Measurements from ENCODE around the gene ABCB4.

DNA sequence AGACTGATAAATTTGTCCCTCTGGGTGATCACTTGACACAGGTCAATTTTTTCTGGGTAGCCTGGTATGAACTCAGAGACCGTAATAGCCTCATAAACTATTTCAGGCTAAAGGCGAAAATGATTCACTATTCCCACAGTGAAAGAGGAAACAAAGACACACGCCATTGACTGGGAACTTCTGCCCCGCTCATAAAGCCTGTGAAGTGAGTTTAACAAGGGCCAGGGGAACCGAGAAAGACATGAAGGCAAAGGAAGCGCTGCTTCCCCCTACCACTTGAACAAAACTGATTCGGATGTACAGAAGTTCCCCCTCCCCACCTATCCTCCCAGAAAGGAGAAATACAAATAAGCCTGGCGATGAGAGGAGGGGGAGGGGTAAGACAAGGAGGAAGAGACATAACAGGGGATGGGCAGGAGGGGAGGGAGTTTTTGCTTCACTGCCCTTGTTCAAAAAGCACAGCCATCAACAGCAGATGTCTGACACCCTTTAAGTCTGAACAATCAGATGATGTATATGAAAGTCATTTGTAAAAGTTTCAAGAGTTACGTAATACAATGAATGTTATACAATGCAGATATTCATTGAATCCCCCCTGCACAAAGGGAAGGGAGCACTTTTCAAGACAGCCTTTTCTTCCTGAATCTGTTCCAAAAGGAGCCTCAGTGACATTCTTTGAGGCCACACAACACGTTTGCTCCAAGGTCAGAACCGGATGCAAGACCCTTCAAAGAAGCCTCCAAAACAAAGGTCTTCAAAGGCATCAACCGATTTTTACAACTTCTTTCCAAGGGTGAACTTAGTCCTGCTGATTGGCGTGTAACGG, 734 bp downstream of the ABCB4 start:
- TF ChIP-seq, protein P1, sequence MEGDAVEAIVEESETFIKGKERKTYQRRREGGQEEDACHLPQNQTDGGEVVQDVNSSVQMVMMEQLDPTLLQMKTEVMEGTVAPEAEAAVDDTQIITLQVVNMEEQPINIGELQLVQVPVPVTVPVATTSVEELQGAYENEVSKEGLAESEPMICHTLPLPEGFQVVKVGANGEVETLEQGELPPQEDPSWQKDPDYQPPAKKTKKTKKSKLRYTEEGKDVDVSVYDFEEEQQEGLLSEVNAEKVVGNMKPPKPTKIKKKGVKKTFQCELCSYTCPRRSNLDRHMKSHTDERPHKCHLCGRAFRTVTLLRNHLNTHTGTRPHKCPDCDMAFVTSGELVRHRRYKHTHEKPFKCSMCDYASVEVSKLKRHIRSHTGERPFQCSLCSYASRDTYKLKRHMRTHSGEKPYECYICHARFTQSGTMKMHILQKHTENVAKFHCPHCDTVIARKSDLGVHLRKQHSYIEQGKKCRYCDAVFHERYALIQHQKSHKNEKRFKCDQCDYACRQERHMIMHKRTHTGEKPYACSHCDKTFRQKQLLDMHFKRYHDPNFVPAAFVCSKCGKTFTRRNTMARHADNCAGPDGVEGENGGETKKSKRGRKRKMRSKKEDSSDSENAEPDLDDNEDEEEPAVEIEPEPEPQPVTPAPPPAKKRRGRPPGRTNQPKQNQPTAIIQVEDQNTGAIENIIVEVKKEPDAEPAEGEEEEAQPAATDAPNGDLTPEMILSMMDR (IDR thresholded peaks at IDR 0.05), result no peak
- TF ChIP-seq POLR2A (IDR thresholded peaks at IDR 0.05), result no peak

Measured in lower leg skin (tissue), 3 donors.